Endothelial cell of umbilical vein (primary cell): Measurements from ENCODE around the gene MACO1. TPM values are rescaled to one million over a fixed set of nuclear protein-coding genes. Genes with fewer than 3 reads are reported as not detected.

ENCODE experiments used
- BruUV-seq: library from RNA; stranded (reverse); fragments of 400-500 nt; replicated peaks from 2 replicates; lab custom pipeline; 2021; lab: Mats Ljungman, UMichigan
- CTCF ChIA-PET: fragments of 300-600, 350-600 bp; sonication (Branson Sonifier 250); formaldehyde crosslinking; loops from one replicate; lab custom pipeline; 2021; ENCODE audit warnings: antibody characterized with exemption, inconsistent platforms; lab: Charles Lee
- POLR2A ChIA-PET: fragments of 300-600, 350-600 bp; sonication (Branson Sonifier 250); formaldehyde crosslinking; loops from one replicate; lab custom pipeline; 2021; ENCODE audit warnings: antibody characterized with exemption, inconsistent platforms; lab: Charles Lee
- DNase-seq: peaks from one replicate; pipeline ENCODE4 v3.0.0-alpha.2; 2011; ENCODE audit warnings: low read depth, low spot score
- FAIRE-seq: peaks from 2 replicates; lab custom pipeline; 2011; peaks lifted over from hg19 to GRCh38; lab: Jason Lieb, UNC
- H2AFZ ChIP-seq: 2 replicates; pipeline ENCODE4 v1.6.0; 2012; ENCODE audit warnings: low read depth, low read length, control low read depth, inconsistent platforms
- H3K27ac ChIP-seq: 2 replicates; pipeline ENCODE4 v1.5.1; 2011; ENCODE audit warnings: low read depth, mild to moderate bottlenecking, control low read depth, low read length, moderate library complexity; ENCODE audit not compliant: insufficient read depth
- H3K27me3 ChIP-seq, 2 experiments: 2 replicates each; pipeline versions ENCODE4 v1.6.0 to v1.6.1; 2011; ENCODE audit warnings: low read length in 2 of 2, mixed read lengths in 1 of 2; ENCODE audit not compliant: control insufficient read depth in 2 of 2, insufficient read depth in 2 of 2
- H3K36me3 ChIP-seq, 2 experiments: 2 replicates in 1 of 2; 3 replicates in 1 of 2; pipeline ENCODE4 v1.5.1; 2011; ENCODE audit warnings: low read length in 2 of 2, mild to moderate bottlenecking in 1 of 2, moderate library complexity in 1 of 2; ENCODE audit not compliant: control insufficient read depth in 2 of 2, insufficient read depth in 2 of 2; ENCODE audit errors: extremely low read depth in 1 of 2
- H3K4me1 ChIP-seq: 3 replicates; pipeline ENCODE4 v1.5.1; 2011; ENCODE audit warnings: mild to moderate bottlenecking, low read length; ENCODE audit not compliant: control insufficient read depth, insufficient read depth; ENCODE audit errors: extremely low read depth
- H3K4me2 ChIP-seq: 2 replicates; pipeline ENCODE4 v1.6.1; 2011; ENCODE audit warnings: low read length, control low read depth, mixed read lengths; ENCODE audit not compliant: insufficient read depth
- H3K4me3 ChIP-seq, 3 experiments: fragments of 200-600 bp in 1 of 3; sonication (generic), shearing (Covaris generic) in 1 of 3; replicated peaks in 1 of 3; 2 replicates each; pipeline ENCODE4 v1.5.1; 2011 to 2016; ENCODE audit warnings: control low read depth in 3 of 3, low read length in 3 of 3, mild to moderate bottlenecking in 2 of 3, inconsistent platforms in 1 of 3, low read depth in 1 of 3, moderate library complexity in 1 of 3; ENCODE audit not compliant: insufficient read depth in 1 of 3
- H3K79me2 ChIP-seq: 2 replicates; pipeline ENCODE4 v1.6.0; 2012; ENCODE audit warnings: low read length, inconsistent platforms; ENCODE audit not compliant: control insufficient read depth, insufficient read depth
- H3K9ac ChIP-seq: replicated peaks from 2 replicates; pipeline ENCODE3; 2011; ENCODE audit warnings: low read length, control low read depth; ENCODE audit not compliant: insufficient read depth; ENCODE audit errors: extremely low read depth
- H3K9me1 ChIP-seq: replicated peaks from 3 replicates; pipeline ENCODE4 v1.6.0; 2011; ENCODE audit warnings: mild to moderate bottlenecking, low read length; ENCODE audit not compliant: control insufficient read depth, insufficient read depth; ENCODE audit errors: extremely low read depth
- H3K9me3 ChIP-seq: replicated peaks from 2 replicates; pipeline ENCODE4 v1.5.1; 2012; ENCODE audit warnings: low read length, inconsistent platforms; ENCODE audit not compliant: control insufficient read depth, insufficient read depth
- H4K20me1 ChIP-seq: replicated peaks from 2 replicates; pipeline ENCODE3; 2011; ENCODE audit warnings: mild to moderate bottlenecking, low read length; ENCODE audit not compliant: control insufficient read depth, insufficient read depth; ENCODE audit errors: extremely low read depth
- EZH2 ChIP-seq: IDR thresholded peaks from 2 replicates; pipeline ENCODE4 v1.6.1; 2012; ENCODE audit warnings: borderline replicate concordance, low read depth, mild to moderate bottlenecking, moderate library complexity, low read length, inconsistent platforms; ENCODE audit not compliant: severe bottlenecking
- FOS ChIP-seq: IDR thresholded peaks from 2 replicates; pipeline ENCODE4 v1.6.1; 2011; ENCODE audit warnings: mild to moderate bottlenecking, low read length, moderate library complexity, borderline replicate concordance; ENCODE audit not compliant: insufficient read depth
- GATA2 ChIP-seq: IDR thresholded peaks from 2 replicates; pipeline ENCODE4 v1.7.0; 2011; ENCODE audit warnings: low read depth, mild to moderate bottlenecking, moderate library complexity, mixed read lengths, low read length; ENCODE audit not compliant: insufficient read length, insufficient read depth
- JUN ChIP-seq: IDR thresholded peaks from 2 replicates; pipeline ENCODE4 v1.6.1; 2011; ENCODE audit warnings: borderline replicate concordance, low read depth; ENCODE audit not compliant: insufficient read length, insufficient read depth
- MAX ChIP-seq: IDR thresholded peaks from 2 replicates; pipeline ENCODE4 v1.6.1; 2011; ENCODE audit not compliant: insufficient read depth, insufficient read length
- MYC ChIP-seq: IDR thresholded peaks from one replicate; pipeline ENCODE4 v1.6.1; 2011; ENCODE audit warnings: mild to moderate bottlenecking, low read depth, low read length
- POLR2A ChIP-seq: IDR thresholded peaks from 2 replicates; pipeline ENCODE4 v1.6.1; 2012; ENCODE audit warnings: low read depth, mild to moderate bottlenecking, control low read depth, low read length
- POLR2AphosphoS5 ChIP-seq: IDR thresholded peaks from 2 replicates; pipeline ENCODE4 v1.6.1; 2012; ENCODE audit warnings: low read depth, mild to moderate bottlenecking, control low read depth, low read length, moderate library complexity; ENCODE audit not compliant: insufficient read depth
- dilution Hi-C: fragments of 300-500 bp; cut with MboI; formaldehyde crosslinking; loops from one replicate; pipeline ENCODE4 v1.15.0; 2019; ENCODE audit warnings: low sequenced_read_pairs; ENCODE audit not compliant: extremely low pct_ligation_motif_present
- intact Hi-C: fragments of 100-400 bp; cut with micrococcal nuclease; formaldehyde crosslinking; loops from one replicate; pipeline ENCODE4 v1.10.0; 2022
- polyA plus RNA-seq, 4 experiments: library from polyadenylated mRNA; depleted of rRNA in 3 of 4; stranded (reverse) in 3 of 4; unstranded in 1 of 4; fragments of >200 nt; gene quantifications; 2 replicates each; pipeline versions ENCODE4 v1.2.1 to v1.2.3, GENCODE V29; 2011 to 2012; ENCODE audit warnings: missing spikeins in 1 of 4
- total RNA-seq: library from RNA; stranded (reverse); gene quantifications from 2 replicates; pipeline ENCODE4 v1.2.3, GENCODE V29; 2021
- TF ChIP-seq, protein P1 (sequence below), 2 donors: IDR thresholded peaks; 1 replicate in 1 of 2; 2 replicates in 1 of 2; pipeline ENCODE4 v1.5.1; 2011; ENCODE audit warnings: low read length in 2 of 2, mild to moderate bottlenecking in 2 of 2, moderate library complexity in 2 of 2, control low read depth in 1 of 2, inconsistent platforms in 1 of 2, low read depth in 1 of 2; ENCODE audit not compliant: insufficient read depth in 1 of 2; ENCODE audit errors: extremely low read depth in 1 of 2

The MACO1 gene
- total and polyA plus RNA-seq, 2 donors (not counting 3 experiments of a cell fraction or from before 2014, with no cell fraction given) = 7.7 to 24.4 TPM

- POLR2A ChIA-PET = no interaction called here
- BruUV-seq = no TSS peak
Observed at GRCh38 chr1:25451908-25452307, 21.2 kb downstream of the MACO1 start.

More at GRCh38 chr1:25451908-25452307, 21.2 kb downstream of the MACO1 start:
- Histone ChIP-seq H2AFZ (no peak overlapping the region), H3K9me3 (no peaks in the 10 kb centered on the region), H3K36me3 (peaks cover 0 to 6% of the 10 kb centered on the region in 2 experiments), H3K27ac (no peak overlapping the region), H3K9me1 (no peaks in the 10 kb centered on the region), H3K4me1 (no peaks in the 10 kb centered on the region), H4K20me1 (no peaks in the 10 kb centered on the region), H3K4me3 (no peak overlapping the region), H3K4me2 (no peak overlapping the region), H3K79me2 (no peaks in the 10 kb centered on the region), H3K27me3 (no peaks in the 10 kb centered on the region), H3K9ac (no peak overlapping the region)
- intact Hi-C loops = no loop called here
- TF ChIP-seq, protein P1, sequence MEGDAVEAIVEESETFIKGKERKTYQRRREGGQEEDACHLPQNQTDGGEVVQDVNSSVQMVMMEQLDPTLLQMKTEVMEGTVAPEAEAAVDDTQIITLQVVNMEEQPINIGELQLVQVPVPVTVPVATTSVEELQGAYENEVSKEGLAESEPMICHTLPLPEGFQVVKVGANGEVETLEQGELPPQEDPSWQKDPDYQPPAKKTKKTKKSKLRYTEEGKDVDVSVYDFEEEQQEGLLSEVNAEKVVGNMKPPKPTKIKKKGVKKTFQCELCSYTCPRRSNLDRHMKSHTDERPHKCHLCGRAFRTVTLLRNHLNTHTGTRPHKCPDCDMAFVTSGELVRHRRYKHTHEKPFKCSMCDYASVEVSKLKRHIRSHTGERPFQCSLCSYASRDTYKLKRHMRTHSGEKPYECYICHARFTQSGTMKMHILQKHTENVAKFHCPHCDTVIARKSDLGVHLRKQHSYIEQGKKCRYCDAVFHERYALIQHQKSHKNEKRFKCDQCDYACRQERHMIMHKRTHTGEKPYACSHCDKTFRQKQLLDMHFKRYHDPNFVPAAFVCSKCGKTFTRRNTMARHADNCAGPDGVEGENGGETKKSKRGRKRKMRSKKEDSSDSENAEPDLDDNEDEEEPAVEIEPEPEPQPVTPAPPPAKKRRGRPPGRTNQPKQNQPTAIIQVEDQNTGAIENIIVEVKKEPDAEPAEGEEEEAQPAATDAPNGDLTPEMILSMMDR (IDR thresholded peaks at IDR 0.05; ENCODE audit: extremely low read depth in 1 of 2, insufficient read depth in 1 of 2, low read depth in 1 of 2, low read length in 2 of 2) = no peak
- TF ChIP-seq JUN = no peak
- no peak for TF ChIP-seq EZH2
- no peak for TF ChIP-seq POLR2A
- no peak for TF ChIP-seq MAX
- TF ChIP-seq FOS = no peak
- no peak for TF ChIP-seq GATA2
- no peak for TF ChIP-seq MYC
- no peak for TF ChIP-seq POLR2AphosphoS5
- CTCF ChIA-PET = no interaction called here
- FAIRE-seq (no peak), DNase-seq (no peak)
- dilution Hi-C loops = no loop called here
